IgD-negative memory B cell (primary cell): ENCODE measurements around the gene PRKCA. TPM values are rescaled to one million over a fixed set of nuclear protein-coding genes. Genes with fewer than 3 reads are reported as not detected.

Experiments
- H3K27ac Mint-ChIP-seq, 3 donors: one replicate each; pipeline ENCODE4 v1.8.0; 2020 to 2022; ENCODE audit warnings: mild to moderate bottlenecking in 3 of 3, mixed read lengths in 3 of 3, moderate library complexity in 1 of 3
- H3K27me3 Mint-ChIP-seq: one replicate; pipeline ENCODE4 v1.8.0; 2021; ENCODE audit warnings: mixed read lengths
- H3K36me3 Mint-ChIP-seq: one replicate; pipeline ENCODE4 v1.8.0; 2020; ENCODE audit warnings: mild to moderate bottlenecking, mixed read lengths
- H3K4me1 Mint-ChIP-seq, 3 donors: one replicate each; pipeline ENCODE4 v1.8.0; 2020 to 2022; ENCODE audit warnings: mixed read lengths in 3 of 3, mild to moderate bottlenecking in 1 of 3
- H3K4me3 Mint-ChIP-seq, 4 donors: one replicate each; pipeline ENCODE4 v1.8.0; 2020 to 2022; ENCODE audit warnings: mild to moderate bottlenecking in 4 of 4, mixed read lengths in 4 of 4, moderate library complexity in 3 of 4
- H3K9me3 Mint-ChIP-seq, 3 donors: one replicate each; pipeline ENCODE4 v1.8.0; 2020 to 2021; ENCODE audit warnings: mixed read lengths in 3 of 3, mild to moderate bottlenecking in 1 of 3
- polyA plus RNA-seq: library from polyadenylated mRNA; unstranded; fragments of 300-500 nt; fragmentation: Illumina TruSeq; gene quantifications from one replicate; pipeline ENCODE4 v1.2.3, GENCODE V29; 2021

Gene PRKCA
- polyA plus RNA-seq, 1 donor from 2014 or later, result 0.14 TPM

GRCh38 chr17:66367107-66367506 lies 64.7 kb downstream of the PRKCA start:
- Mint-ChIP-seq H3K36me3 (no peaks in the 10 kb centered on the region), H3K9me3 (no peaks in the 10 kb centered on the region), H3K4me1 (peaks cover 0 to 9% (median 5%) of the 10 kb centered on the region in 3 donors), H3K27ac (no peak overlapping the region), H3K27me3 (peaks cover 1% of the 10 kb centered on the region), H3K4me3 (no peak overlapping the region)

DNA sequence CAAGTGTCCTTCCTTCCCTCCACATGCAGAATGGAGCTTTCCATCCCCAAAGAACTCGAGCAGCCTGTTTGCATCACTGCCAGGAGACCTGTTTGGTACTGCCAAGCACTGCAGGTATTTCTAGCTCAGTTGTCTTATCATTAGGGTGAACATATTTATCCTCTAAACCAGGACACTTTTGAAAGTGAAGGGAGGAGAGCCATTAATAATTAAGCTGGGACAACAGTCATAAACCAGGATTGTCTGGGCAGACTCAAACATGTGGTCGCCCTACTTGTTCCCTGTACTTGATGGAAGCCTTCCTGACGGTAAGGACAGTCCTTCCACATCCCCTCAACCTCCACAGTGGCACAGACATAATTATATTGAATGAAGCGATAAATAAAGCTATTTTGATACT lies 67.4 kb downstream of the PRKCA start:
- H3K4me1 Mint-ChIP-seq, result peaks cover 0 to 4% (median 3%) of the 10 kb centered on the region in 3 donors
- no peaks in the 10 kb centered on the region for H3K36me3 Mint-ChIP-seq
- H3K9me3 Mint-ChIP-seq, result no peaks in the 10 kb centered on the region
- H3K27me3 Mint-ChIP-seq, result no peaks in the 10 kb centered on the region
- H3K27ac Mint-ChIP-seq, result no peak overlapping the region
- no peak overlapping the region for H3K4me3 Mint-ChIP-seq

DNA sequence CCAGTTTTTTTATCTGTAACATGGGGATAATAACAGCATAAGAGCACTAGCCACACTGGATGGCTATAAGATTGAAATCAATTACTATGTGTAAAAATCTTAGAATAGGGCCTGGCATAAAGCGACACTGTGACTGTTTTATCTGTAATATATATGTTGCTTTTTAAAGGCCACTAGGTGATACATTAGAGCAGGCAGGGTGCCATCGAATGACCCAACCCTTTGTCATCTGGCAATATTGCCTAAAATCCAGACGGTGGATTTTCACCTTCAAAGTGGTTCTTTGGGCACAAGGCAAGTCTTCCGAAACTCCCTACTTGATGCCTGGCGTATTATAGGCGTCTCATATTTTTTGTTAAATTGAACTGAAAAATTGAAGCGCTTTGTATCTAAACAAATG lies 69.1 kb downstream of the PRKCA start:
- no peaks in the 10 kb centered on the region for H3K4me1 Mint-ChIP-seq
- no peaks in the 10 kb centered on the region for H3K9me3 Mint-ChIP-seq
- H3K36me3 Mint-ChIP-seq, result no peaks in the 10 kb centered on the region
- no peak overlapping the region for H3K27ac Mint-ChIP-seq
- no peaks in the 10 kb centered on the region for H3K27me3 Mint-ChIP-seq
- no peak overlapping the region for H3K4me3 Mint-ChIP-seq

DNA sequence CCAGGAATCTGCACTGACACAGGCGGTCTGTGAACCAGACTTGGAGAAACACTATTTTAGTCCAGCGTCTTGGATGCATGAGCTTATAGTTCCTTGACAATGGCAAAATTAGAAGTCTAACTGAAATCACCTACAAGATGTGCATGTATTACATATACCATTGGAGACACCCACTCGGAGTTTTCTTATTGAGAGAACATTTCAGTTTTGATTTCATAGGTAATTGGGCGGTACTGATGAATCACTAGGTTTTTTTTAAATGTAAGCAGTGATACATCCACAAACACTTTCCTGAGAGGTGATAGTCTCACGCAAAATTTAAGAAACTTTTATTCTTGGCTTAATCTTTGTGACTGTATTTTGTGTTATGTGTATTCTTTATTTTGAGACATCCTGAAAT lies 69.8 kb downstream of the PRKCA start:
- no peaks in the 10 kb centered on the region for H3K36me3 Mint-ChIP-seq
- H3K27ac Mint-ChIP-seq, result no peak overlapping the region
- no peaks in the 10 kb centered on the region for H3K9me3 Mint-ChIP-seq
- H3K4me1 Mint-ChIP-seq, result no peaks in the 10 kb centered on the region
- H3K4me3 Mint-ChIP-seq, result no peak overlapping the region
- H3K27me3 Mint-ChIP-seq, result no peaks in the 10 kb centered on the region

DNA sequence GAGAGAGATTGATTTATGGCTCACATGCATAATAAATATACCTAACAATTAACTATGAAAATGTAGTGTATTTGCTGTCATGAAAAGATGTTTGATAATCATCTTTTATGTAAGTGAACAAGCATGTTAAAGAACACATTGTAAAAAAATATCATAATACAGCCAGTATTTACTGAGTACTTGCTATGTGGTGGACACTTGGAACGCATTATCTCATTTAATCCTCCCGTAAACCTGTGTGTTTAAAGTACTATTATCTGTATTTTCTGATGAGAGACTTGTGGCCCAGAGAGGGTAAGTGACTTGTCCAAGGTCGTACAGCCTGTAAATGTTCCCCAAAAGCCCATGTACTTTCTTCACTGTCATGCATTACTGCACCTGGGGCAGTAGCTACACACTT lies 70.7 kb downstream of the PRKCA start:
- H3K36me3 Mint-ChIP-seq, result no peaks in the 10 kb centered on the region
- no peaks in the 10 kb centered on the region for H3K9me3 Mint-ChIP-seq
- no peaks in the 10 kb centered on the region for H3K4me1 Mint-ChIP-seq
- H3K27me3 Mint-ChIP-seq, result no peaks in the 10 kb centered on the region
- H3K4me3 Mint-ChIP-seq, result no peak overlapping the region
- no peak overlapping the region for H3K27ac Mint-ChIP-seq

- Mint-ChIP-seq H3K27me3 (no peaks in the 10 kb centered on the region), H3K27ac (no peak overlapping the region), H3K4me3 (peak overlapping the region in 1 of 4 donors; percentile 28), H3K36me3 (no peaks in the 10 kb centered on the region), H3K9me3 (no peaks in the 10 kb centered on the region), H3K4me1 (no peaks in the 10 kb centered on the region)
Observed at GRCh38 chr17:66373944-66374817, 71.8 kb downstream of the PRKCA start.

DNA sequence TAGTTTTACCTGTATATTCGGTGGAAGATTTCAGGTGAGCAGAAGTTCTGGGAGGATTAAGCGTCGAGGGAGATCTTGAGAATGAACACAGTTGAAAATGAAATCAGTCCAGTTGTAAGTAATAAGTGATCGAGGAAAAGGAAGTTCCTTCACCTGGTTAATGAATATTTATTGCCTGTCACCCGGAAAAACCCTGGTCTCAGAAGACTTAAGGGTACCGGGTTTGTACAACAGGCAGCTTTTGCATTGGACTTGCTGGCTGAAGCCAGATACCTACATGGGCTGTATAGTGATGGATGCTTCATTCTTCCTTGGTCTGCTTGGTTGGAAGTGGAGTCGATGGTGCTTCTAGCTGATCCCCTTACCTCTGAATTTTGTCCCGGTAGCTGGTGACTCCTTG lies 72.7 kb downstream of the PRKCA start:
- Mint-ChIP-seq H3K4me1 (no peaks in the 10 kb centered on the region), H3K9me3 (no peaks in the 10 kb centered on the region), H3K36me3 (no peaks in the 10 kb centered on the region), H3K27ac (no peak overlapping the region), H3K4me3 (no peak overlapping the region), H3K27me3 (no peaks in the 10 kb centered on the region)

GRCh38 chr17:66378296-66378695 lies 75.9 kb downstream of the PRKCA start:
- Mint-ChIP-seq H3K36me3 (no peaks in the 10 kb centered on the region), H3K4me3 (no peak overlapping the region), H3K27ac (no peak overlapping the region), H3K9me3 (no peaks in the 10 kb centered on the region), H3K4me1 (no peaks in the 10 kb centered on the region), H3K27me3 (no peaks in the 10 kb centered on the region)

DNA sequence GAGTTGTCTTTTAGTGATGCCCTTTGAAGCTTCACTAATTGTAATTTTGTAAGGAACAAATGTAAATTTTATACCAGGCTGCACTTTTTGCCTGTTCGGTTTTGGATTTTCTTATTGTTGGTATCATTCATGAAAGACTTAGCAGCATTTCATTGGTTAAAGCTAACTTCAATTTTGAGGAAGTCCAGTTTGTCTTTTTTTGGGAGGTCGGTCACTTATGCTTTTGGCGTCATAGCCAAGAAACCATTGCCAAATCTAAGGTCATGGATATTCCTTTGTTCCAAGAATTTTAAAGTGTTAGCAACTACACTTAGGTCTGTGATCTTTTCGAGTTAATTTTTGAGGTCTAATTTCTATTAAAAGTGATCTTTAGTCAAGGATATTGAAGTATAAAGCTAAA lies 77.1 kb downstream of the PRKCA start:
- Mint-ChIP-seq H3K36me3 (no peaks in the 10 kb centered on the region), H3K27me3 (no peaks in the 10 kb centered on the region), H3K9me3 (no peaks in the 10 kb centered on the region), H3K4me1 (no peaks in the 10 kb centered on the region), H3K4me3 (no peak overlapping the region), H3K27ac (no peak overlapping the region)

DNA sequence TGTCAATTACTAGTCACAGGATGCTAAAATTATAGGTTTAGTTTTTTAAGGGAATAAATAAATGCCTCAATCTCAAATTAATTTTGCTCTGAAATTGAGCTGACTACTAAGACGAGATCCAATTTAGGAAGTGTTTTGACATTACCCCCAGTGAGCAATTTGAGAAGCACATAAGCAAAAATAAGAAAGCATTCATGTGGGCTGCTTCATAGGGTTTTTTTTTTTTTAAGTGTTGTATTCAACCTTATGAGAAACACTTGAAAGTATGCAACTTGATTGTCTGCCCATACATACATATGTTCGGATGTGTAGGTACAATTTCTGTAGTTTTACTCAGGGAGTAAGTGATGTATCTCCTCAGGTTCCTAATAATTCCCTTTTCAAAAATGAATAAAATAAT lies 77.6 kb downstream of the PRKCA start:
- Mint-ChIP-seq H3K4me3 (no peak overlapping the region), H3K9me3 (no peaks in the 10 kb centered on the region), H3K36me3 (no peaks in the 10 kb centered on the region), H3K4me1 (no peaks in the 10 kb centered on the region), H3K27ac (no peak overlapping the region), H3K27me3 (no peaks in the 10 kb centered on the region)

DNA sequence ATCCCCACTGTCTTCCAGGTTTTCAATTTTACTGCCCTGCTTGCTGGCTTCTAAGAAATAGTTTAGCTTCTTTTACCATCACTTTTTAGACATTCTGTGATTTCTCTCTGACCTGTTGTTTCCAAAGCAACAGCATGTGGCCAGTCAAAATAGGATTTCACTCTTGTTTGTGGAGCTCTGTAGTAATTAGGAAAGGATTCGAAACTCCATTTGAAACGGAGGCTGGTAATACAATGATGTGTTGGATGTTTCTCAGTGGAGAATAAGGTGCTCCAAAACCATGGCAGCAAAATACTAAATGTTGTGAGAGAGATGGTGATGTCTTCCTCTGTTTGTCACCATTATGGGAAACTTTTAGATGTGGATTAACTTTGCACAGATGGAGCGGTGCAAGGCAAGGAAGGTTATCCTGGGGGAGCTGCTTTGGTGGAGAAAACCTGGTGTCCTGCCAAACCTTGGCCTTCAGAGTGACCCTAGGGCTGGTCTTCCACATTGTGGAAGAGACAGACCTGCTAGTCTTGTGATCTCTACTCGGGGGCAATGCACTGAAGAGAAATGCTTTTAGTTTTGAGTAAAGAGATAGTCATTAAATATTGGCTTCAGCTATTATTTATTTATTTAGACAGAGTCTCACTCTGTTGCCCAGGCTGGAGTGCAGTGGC lies 79.4 kb downstream of the PRKCA start:
- Mint-ChIP-seq H3K27me3 (no peaks in the 10 kb centered on the region), H3K4me1 (no peaks in the 10 kb centered on the region), H3K36me3 (no peaks in the 10 kb centered on the region), H3K27ac (no peak overlapping the region), H3K4me3 (no peak overlapping the region), H3K9me3 (no peaks in the 10 kb centered on the region)

DNA sequence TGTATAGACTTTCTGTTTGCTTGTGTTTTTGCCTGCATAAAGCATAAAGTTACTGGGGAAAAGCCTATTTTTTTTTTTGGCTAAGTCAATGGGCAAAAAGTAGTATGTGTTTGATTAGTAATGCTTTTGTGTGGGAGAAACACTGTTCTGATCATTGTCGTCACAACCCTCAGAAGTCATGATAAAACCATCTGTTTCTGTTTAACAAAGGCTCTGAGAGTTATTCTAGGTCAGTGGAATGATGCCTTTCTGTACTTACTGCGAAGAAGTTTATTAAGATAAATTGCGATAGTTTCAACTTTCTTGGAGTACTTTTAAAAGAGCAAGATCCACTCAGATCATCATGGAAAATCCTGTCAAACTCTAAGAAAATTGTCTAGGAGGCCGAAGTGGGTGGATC lies 80.9 kb downstream of the PRKCA start:
- Mint-ChIP-seq H3K4me1 (no peaks in the 10 kb centered on the region), H3K36me3 (peaks cover 1% of the 10 kb centered on the region), H3K27me3 (no peaks in the 10 kb centered on the region), H3K4me3 (no peak overlapping the region), H3K27ac (no peak overlapping the region), H3K9me3 (no peaks in the 10 kb centered on the region)

DNA sequence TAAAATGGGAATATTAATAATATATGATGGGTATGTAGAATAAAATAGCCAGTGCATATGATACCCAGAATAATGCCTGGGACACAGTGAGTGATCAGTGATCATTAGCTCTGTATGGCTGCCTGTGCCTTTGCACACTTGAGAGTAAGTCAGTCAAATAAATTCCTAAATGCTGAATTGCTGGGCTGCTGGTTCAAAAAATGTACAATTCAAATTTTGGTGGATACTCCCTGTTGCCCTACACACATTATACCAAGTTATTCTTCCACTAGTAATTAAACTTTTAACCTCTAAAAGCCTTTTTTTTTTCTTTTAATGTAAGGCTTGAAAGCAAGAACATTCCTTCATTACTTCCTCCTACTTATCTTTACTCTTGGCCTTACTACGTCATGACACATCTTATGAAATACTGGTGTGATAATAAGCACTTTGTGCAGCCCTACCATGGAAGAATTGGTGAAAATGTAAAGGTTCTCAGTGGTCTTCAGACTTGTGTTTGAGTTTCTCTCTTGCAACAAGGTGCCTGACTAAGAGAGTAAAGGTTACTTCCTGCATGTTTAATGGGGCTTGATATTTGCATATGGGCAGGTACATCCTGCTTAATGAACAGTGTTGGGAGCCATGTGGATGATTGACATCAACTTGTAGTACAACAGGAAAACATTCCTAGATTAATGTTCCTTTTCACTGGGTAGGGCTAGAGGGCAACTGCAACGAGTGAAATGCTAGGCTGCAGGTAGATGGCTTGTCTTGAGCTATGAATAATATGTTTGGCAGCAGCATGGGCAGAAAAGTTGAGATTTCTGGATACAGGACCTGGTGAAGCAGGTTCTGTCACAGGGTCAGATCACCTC lies 84.3 kb downstream of the PRKCA start:
- Mint-ChIP-seq H3K27ac (no peak overlapping the region), H3K9me3 (peaks cover 0 to 2% (median 0%) of the 10 kb centered on the region in 3 donors), H3K4me1 (no peaks in the 10 kb centered on the region), H3K27me3 (no peaks in the 10 kb centered on the region), H3K36me3 (peaks cover 2% of the 10 kb centered on the region), H3K4me3 (no peak overlapping the region)

DNA sequence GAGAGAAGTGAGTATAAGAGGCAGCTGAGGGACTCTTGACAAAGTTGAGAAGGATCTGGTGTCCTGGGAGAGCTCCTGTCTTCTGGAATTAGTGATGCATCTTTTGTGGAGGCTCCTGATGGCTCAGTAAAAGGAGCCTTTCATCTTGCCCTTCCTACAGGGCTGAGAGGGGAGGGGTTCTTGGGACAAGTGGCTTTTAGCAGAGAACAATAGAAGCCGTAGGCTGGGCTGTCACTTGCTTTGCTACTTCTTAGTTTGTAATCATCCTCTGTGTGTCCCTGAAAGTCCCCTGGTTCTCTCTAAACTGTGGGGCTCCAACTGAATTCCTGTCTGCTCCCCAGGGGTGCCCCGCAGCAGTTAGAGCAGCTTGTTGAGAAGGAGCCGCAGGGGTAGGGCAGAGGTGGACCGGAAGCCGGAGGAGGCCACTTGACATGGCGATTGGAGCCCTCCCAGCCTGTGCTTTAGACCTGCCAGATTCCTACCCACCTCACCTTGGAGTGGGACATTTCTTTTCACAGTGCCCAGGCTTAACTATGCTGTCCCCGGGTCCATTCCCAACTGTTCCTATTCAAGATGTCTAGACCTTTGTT lies 85.1 kb downstream of the PRKCA start:
- peak overlapping the region in 1 of 4 donors; percentile 30 for H3K4me3 Mint-ChIP-seq
- peaks cover 2% of the 10 kb centered on the region for H3K36me3 Mint-ChIP-seq
- no peaks in the 10 kb centered on the region for H3K4me1 Mint-ChIP-seq
- no peak overlapping the region for H3K27ac Mint-ChIP-seq
- no peaks in the 10 kb centered on the region for H3K27me3 Mint-ChIP-seq
- H3K9me3 Mint-ChIP-seq, result peaks cover 0 to 2% (median 0%) of the 10 kb centered on the region in 3 donors
